ENCODE measurements around the gene CROCC2. TPM values are rescaled to one million over a fixed set of nuclear protein-coding genes. Genes with fewer than 3 reads are reported as not detected.

Gene CROCC2
- total and polyA plus RNA-seq, 7 donors = under 0.01 to 0.09 TPM; not detected in 5

GRCh38 chr2:240981871-240982800, 76.0 kb downstream of the CROCC2 start:
- intact Hi-C loops (cut with DNase I) = no loop called here
- peak; percentile 52 for DNase-seq
- TF ChIP-seq POLR2AphosphoS5 (IDR thresholded peaks at IDR 0.05) (no peak), EP300 (IDR thresholded peaks at IDR 0.05) (no peak), CTCF (IDR thresholded peaks at IDR 0.05) (no peak), POLR2A (IDR thresholded peaks at IDR 0.05) (no peak)
- Histone ChIP-seq H3K9me3 (no peaks in the 10 kb centered on the region), H3K4me1 (peaks cover 0 to 4% (median 0%) of the 10 kb centered on the region in 4 donors), H3K36me3 (no peaks in the 10 kb centered on the region), H3K4me3 (no peak overlapping the region), H3K27ac (no peak overlapping the region), H3K27me3 (peaks cover 0 to 37% (median 17%) of the 10 kb centered on the region in 3 donors)
- WGBS, 2 donors = 75 to 86% methylated on average over 25 of the region's 25 CpGs

- Histone ChIP-seq H3K36me3 (no peaks in the 10 kb centered on the region), H3K27ac (no peak overlapping the region), H3K27me3 (peaks cover 0 to 38% (median 17%) of the 10 kb centered on the region in 3 donors), H3K9me3 (peaks cover 0 to 2% (median 0%) of the 10 kb centered on the region in 4 donors), H3K4me3 (no peak overlapping the region), H3K4me1 (peaks cover 0 to 9% (median 3%) of the 10 kb centered on the region in 4 donors)
- intact Hi-C loops (cut with DNase I) = no loop called here
- DNase-seq = peak; percentile 57
- TF ChIP-seq POLR2AphosphoS5 (IDR thresholded peaks at IDR 0.05) = no peak
- 85 to 86% methylated on average over 8 of the region's 8 CpGs for WGBS, 2 donors
Measured at GRCh38 chr2:240982821-240983281, 76.7 kb downstream of the CROCC2 start.

- Histone ChIP-seq H3K4me3 (no peak overlapping the region), H3K36me3 (no peaks in the 10 kb centered on the region), H3K9me3 (peaks cover 0 to 4% (median 2%) of the 10 kb centered on the region in 4 donors), H3K27me3 (peaks cover 0 to 38% (median 17%) of the 10 kb centered on the region in 3 donors), H3K27ac (no peak overlapping the region), H3K4me1 (peaks cover 0 to 9% (median 3%) of the 10 kb centered on the region in 4 donors)
- WGBS, 2 donors = 4 to 7% methylated on average over 45 of the region's 45 CpGs
- DNase-seq = peak; percentile 59
- intact Hi-C loops (cut with DNase I) = no loop called here
- no peak for TF ChIP-seq EP300 (IDR thresholded peaks at IDR 0.05)
- peak in 1 of 4 experiments; percentile 11 for TF ChIP-seq CTCF (IDR thresholded peaks at IDR 0.05)
Measured at GRCh38 chr2:240983361-240983995, 77.3 kb downstream of the CROCC2 start.

- Histone ChIP-seq H3K27ac (no peak overlapping the region), H3K27me3 (peaks cover 0 to 38% (median 17%) of the 10 kb centered on the region in 3 donors), H3K36me3 (no peaks in the 10 kb centered on the region), H3K4me1 (peaks cover 0 to 9% (median 3%) of the 10 kb centered on the region in 4 donors), H3K4me3 (no peak overlapping the region), H3K9me3 (peaks cover 0 to 4% (median 2%) of the 10 kb centered on the region in 4 donors)
- DNase-seq = peak; percentile 60
- TF ChIP-seq EP300 (IDR thresholded peaks at IDR 0.05) = no peak
- TF ChIP-seq POLR2A (IDR thresholded peaks at IDR 0.05) = no peak
- no peak for TF ChIP-seq POLR2AphosphoS5 (IDR thresholded peaks at IDR 0.05)
- TF ChIP-seq CTCF (IDR thresholded peaks at IDR 0.05) = no peak
- WGBS, 2 donors = 15 to 45% methylated on average over 18 of the region's 18 CpGs
- intact Hi-C loops (cut with DNase I) = no loop called here
Measured at GRCh38 chr2:240983996-240984498, 77.9 kb downstream of the CROCC2 start.

All from sigmoid colon (tissue), 7 donors.